NCI-H2081 treated with DMSO at 0.1 percent for 48 hours (cell line): ENCODE measurements around the gene SLC24A4.

Experiments
- DNase-seq: peaks from one replicate; lab custom pipeline; 2025; lab: John Stamatoyannopoulos, UW

The SLC24A4 gene

DNA sequence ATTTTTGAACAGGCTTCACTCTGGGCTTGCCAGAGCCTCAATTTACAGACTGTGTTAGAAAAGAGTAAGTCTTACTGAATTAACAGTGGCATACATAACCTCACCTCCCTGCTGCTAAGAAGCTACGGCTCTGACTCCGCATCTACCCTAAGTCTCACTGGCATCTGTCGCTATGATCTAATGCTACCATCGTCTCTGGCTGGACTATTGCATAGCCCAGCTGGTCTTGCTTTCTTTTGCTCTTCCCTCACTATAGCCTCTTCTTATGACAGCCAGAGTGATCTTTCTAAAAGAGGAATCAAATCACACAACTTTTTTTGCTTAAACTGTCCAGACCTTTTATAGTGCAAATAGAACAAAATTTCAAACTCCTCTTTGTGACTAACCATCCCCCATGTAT, 81.1 kb downstream of the SLC24A4 start:
- no peak for DNase-seq

DNA sequence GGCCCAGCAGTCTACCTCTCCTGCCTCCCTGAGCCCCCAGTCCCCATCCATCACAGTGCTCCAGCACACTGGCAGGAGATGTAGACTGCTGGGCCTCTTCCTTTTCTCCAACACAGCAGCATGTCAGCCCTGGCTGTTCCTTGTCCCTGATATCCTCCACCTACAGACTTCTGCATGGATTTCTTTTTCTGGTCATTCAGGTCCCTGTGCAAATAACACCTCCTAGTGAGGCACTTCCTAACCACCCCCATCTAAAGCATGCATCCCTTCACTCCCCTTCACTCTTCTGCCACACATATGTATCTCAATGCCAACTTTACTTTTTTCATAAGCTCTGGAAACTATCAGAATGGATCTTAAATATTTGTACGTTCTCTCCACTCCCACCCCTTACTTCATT, 81.5 kb downstream of the SLC24A4 start:
- DNase-seq = no peak

DNA sequence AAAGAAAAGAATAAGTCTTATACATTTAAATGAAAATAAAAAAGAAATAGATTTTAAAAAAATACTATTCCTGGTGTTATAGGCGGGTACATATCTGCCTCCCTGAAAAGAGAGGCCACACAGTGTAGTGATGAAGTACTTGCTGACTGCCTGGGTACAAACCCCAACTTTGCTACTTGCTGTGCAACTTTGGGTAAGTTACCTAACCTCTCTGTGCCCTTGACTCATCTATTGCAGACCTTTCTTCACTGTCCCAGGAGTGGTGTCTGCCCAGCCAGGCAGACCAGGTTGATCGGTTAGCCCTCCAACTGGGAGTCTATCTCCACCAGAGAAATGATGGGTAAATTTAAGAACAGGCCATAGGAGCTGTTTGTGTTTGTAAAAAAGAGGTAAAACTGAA, 82.0 kb downstream of the SLC24A4 start:
- DNase-seq = no peak

DNA sequence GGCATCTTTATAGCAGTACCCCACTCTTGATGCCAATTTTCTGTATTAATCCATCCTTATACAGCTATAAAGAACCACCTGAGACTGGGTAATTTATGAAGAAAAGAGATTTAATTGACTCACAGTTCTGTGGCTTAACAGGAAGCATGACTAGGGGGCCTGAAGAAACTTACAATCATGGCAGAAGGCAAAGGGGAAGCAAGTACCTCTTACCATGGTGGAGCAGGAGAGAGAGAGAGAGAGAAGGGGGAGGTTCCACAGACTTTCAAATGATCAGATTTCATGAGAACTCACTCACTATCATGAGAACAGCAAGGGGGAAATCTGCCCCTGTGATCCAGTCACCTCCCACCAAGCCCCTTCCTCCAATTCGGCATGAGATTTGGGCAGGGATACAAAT, 84.4 kb downstream of the SLC24A4 start:
- no peak for DNase-seq

DNA sequence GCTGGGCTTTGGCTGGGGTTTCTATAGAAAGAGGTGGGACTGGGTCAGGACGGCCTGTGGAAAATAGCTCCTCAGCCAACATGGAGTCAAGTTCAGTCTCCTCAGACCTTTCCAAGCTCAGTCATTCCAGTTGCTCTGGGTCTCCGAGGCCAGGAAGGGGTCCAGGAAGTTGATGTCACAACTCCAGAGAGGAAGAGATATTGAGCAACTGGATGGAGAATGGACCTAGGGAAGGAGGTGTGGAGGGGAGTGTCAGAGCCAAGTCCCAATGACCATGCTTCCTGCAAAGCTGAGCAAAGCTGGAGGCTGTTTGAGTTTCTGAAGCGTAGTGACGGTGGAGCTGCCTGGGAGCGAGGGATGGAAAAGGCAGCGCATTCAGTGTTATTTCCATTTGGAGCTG, 86.1 kb downstream of the SLC24A4 start:
- DNase-seq = no peak

DNA sequence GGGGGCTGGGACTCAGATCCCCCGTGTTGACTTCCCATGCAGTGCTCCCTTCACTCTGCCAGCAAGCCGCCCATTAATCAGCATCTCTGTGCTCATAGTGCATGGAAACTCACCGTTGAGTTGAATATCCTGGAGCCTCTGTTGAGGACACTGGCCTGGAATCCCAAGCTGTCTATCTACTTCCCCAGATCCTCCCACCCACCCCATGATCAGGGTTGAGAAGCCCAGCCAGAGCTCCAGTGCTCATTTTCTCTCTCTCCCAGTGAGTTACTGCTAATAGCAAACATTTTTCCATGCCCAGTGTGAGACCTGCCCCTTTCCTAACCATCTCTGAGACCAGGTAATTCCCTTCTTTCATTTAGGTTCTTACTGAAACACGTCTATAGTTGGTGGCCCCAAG, 88.2 kb downstream of the SLC24A4 start:
- no peak for DNase-seq

DNA sequence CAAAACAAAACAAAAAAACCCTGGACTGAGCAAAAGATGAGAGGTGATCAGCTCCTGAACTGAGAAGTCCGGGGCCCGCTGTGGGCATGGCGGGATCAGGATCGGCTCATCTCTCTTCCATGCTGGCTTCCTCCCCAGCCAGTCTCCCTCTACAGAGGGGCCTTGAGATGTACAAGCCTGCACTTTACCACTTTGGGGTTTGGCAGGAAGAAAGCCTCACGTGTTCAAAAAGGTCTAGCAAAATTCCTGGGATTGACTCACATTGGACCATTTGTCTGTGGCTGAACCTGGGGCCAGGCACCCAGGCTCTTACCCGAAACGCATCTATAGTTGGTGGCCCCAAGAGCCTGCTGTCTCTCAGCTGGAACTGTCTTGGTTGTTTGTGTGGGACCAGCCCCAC, 89.0 kb downstream of the SLC24A4 start:
- DNase-seq = no peak

DNA sequence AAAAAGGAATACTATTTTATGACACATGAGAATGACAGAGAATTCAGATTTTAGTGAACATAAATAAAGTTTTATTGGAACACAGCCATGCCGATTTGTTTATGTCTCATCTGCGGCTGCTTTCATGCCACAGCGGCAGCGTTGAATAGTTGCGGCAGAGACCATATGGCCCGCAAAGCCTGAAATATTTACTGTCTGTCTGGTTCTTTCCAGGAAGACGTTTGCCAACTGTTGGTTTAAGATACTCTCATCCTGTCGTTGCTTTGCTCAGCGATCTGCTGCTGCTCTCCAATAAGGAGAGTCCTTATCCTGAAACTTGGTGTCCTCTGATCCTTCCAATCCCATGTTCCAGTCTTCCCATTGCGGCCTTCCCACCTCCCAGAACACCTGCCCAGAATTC, 89.9 kb downstream of the SLC24A4 start:
- no peak for DNase-seq

DNA sequence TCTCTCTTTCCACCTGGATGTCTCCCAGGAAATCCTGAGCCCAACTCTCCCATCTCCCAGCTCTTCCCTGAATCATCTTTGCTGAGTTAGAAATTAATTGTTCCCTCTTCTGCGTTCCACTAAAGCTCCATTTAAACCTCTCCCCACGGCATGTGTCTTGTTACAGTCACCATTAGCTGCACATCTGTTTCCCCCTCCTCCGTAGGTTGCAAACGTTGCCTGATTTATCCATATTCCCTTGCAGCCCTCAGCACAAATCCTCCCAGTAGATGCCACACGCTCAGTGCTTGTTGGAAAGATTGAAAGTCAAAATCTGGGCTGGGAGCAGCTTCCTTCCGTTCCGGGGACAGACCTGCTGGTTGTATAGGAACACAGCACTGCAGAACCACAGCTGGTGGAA, 90.4 kb downstream of the SLC24A4 start:
- DNase-seq = no peak

DNA sequence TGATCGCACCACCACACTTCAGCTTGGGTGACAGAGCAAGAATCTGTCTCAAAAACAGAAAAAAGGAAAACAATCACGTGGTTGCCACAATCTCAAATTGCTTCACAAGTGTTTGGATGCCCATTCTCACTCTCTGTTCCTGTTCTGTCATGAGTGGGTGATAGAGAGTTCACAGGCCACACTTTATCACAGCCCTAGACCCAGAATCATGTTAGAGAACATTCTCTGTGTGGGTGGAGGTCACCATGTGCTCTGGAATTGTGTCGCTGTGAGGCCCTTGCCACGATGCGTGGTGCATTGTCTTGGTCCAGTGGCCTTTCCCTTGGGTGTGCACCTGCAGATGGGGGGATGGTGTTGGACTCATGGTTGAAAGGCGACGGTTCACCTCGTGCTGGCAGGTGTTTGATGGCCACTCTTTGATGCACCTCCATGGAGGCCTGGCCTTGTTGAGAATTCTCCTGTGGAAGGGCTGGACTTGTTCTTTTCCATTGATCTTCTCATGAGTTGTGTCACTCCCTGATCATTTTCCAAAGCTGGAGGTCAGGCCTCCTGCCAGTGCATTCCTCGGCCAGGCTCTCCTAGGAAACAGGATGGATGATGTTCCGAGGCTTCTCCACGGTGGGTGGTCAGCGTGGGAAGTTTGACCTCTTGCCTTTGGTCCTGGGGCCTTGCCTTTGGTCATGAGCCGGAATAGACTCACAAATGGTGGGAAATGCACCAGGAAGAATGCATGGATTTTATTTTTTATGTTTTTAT, 91.9 kb downstream of the SLC24A4 start:
- DNase-seq = no peak

DNA sequence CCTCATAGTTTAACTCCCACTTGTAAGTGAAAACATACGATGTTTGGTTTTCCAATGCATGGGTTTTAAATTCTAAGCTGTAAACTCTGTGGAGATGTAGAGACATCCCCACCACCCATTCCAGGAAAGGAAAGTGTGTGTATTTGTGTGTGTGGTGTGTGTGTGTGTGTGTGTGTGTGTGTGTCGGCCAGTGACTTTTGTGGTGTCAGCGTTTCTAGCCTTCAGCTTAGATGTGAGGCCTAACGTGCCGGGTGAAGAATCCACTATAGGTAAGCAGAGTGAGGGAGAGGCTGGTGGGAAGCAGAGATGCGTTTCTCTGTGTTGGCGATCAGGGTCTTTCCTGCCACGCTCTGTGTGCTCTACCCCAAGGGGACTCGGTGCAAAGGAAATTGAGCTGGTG, 93.0 kb downstream of the SLC24A4 start:
- DNase-seq = no peak

DNA sequence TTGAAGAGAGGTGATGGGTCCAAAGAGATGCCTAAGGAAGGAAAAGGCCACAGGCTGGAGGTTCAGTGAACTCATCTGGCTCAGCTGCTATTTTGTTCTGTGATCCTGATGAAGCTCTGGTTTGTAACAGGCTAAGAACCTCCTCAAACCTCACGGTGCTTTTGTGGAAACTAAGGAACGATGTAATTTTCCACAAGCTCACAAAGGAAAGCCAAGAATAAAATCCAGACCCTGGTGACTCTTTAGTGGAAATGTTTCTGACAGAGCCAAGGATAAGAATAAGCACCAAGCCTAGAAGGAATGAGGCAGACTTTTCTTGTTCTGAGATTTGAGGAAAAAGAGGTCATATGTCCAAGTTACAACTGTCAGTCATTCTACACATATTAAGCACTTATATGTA, 93.6 kb downstream of the SLC24A4 start:
- no peak for DNase-seq

DNA sequence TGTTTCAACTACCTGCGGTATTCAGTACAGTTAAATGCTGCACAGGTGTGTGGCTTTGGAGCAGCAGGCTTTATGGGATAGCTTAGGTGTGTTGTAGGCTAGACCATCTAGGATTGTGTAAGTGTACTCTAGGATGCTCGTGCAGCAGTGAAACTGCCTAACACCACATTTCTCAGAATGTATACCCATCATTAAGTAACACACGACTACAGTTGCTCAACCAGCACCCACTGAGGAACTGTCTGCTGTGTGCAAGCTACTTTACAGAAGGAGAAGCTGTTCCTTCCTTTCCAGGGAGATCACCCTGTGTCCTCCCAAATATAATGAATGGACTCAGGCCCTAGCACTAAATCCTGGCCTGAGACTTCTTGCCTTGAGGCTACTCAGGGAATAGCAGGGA, 94.8 kb downstream of the SLC24A4 start:
- no peak for DNase-seq

DNA sequence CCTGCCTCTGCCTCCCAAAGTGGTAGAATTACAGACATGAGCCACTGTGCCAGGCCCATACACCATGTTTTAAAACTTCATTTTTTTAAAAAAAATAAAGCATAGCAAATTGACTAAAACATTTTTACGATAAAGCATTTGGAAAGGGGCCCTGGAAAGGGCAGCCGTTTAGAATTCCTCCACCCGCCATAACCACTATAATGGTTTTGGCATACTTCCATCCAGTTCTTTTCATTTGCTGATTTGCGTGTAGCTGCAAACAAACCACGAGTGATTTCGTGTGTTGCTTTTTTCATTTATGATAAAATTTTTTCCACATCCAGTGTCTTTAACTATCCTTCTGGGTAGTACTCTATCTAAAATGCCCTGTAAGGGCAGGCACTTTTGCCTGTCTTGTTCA, 98.8 kb downstream of the SLC24A4 start:
- no peak for DNase-seq

DNA sequence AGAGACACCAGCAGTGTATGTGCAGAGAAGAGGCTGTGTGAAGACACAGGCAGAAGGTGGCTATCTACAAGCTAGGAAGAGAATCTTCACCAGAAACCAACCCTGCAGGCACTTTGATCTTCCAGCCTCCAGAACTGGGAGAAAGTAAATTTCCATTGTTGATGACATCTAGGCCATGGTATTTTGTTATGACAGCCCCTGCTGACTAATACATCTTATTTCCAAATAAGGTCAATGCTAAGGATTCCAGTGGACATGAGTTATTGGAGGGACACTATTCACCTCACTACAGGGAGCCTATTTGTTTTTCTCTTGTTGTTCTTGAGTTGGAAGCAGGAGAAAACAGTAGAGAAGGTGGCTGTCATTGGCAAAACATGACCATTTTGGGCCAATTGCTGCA, 102.1 kb downstream of the SLC24A4 start:
- DNase-seq = no peak

DNA sequence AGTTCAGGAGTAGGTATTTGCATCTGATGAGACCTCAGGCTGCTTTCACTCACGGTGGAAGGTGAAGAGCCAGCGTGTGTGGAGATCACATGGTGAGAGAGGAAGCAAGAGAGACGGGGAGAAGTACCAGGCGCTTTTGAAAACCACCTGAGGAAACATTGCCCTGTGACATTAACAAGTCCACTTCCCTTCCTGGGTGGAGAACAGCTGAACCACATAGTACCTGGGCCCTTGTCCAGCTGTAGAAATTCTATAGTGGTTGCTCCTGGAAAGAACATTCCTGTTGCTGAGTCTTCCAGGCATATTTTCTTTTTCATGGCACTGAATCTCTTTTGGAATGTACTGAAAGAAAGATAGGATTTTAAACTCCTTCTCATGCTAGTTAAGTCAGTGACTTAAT, 103.3 kb downstream of the SLC24A4 start:
- DNase-seq = no peak

DNA sequence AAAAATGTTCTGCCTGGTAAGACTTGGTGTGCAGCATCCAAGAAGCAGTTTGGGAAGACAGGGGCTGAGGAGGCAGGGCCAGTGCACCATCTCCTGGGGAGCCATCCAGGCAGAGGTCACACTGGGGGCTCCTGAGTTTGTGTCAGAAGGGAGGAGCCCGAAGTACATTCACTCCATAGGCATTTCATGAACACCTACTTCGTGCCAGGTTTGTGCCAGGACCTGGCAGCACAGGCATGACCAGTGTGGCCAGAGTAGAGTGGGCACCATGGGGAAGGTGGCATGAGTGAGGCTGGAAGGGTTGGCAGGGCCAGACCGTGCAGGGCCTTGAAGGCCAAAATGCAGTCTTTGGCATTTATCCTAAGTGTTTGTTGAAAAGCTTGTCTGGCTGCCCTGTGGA, 104.1 kb downstream of the SLC24A4 start:
- DNase-seq = no peak

DNA sequence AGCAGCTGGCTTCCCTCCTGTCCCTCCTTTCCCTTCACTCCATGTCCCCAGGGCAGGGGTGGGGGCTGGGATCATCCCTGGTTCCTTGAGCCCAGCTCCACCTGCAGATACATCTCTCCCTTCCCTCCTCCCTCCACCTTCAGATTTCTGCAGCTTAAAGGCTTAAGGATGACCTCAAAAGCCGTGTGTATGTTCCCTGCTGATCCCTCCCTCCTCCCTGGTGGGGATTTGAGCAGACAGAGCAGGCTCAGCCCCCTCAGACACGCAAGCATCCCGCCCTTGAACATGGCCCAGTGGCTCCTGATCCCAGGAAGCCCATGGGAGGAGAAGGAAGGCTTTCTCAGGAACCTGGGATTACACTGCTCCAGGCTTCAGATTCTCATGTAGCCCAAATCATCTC, 107.7 kb downstream of the SLC24A4 start:
- DNase-seq = no peak

DNA sequence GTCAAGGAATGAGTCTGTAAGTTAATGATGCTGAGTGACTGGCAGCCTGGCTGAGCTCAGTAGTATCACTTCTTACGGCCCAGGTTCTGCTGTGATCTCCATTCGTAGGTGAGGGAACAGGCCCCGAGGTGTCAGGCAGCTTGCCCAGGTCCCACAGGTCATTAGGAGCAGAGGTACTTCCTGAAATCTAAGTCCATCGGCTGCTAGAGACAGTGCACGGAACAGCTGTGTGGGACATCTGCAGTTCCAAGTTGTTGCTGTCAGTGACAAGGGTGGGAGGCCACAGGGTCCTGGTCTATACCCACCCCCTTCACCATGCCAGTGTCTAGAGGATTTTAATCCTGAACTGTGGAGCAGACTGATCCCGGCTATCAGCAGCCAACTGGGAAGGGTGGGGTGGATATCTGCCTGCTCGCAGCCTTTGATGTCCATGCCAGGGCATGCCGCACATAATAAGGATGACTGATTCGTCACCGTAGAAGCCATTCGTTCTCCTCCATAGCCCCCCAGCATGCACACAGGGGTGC, 108.3 kb downstream of the SLC24A4 start:
- no peak for DNase-seq

DNA sequence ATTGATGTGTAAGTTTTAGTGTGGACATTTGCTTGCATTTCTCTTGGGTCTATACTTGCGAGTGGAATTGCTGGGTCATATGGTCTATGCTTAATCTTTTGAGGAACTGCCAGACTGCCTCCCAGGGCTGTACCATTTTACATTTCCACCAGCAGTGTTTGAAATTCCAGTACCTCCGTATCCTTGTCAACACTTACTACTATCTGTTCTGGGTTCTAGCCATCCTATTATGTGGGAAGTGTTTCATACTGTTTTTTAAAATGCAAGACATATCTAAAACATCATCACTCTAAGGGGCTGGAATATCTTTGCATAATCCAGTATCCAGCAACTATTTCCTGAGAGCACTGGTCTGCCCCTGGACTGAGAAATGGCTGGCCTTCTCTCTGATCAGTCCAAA, 110.4 kb downstream of the SLC24A4 start:
- no peak for DNase-seq

DNA sequence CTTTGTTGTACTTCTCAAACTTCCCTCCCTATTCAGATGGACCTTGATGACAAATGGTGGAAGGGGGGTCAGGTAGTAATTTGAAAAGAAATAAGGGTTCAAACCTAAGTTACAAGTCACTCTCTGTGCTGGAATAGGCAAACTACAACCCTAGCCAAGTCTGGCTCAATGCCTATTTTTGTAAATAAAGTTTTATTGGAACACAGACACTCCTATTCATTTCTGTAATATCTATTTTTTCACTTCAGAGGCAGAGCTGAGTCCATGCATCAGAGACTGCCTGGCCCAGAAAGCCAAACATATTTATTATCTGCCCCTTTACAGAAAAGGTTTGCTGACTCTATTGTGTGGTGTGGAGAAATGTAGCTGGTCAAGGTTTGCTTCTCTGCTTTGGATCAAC, 112.2 kb downstream of the SLC24A4 start:
- DNase-seq = no peak

DNA sequence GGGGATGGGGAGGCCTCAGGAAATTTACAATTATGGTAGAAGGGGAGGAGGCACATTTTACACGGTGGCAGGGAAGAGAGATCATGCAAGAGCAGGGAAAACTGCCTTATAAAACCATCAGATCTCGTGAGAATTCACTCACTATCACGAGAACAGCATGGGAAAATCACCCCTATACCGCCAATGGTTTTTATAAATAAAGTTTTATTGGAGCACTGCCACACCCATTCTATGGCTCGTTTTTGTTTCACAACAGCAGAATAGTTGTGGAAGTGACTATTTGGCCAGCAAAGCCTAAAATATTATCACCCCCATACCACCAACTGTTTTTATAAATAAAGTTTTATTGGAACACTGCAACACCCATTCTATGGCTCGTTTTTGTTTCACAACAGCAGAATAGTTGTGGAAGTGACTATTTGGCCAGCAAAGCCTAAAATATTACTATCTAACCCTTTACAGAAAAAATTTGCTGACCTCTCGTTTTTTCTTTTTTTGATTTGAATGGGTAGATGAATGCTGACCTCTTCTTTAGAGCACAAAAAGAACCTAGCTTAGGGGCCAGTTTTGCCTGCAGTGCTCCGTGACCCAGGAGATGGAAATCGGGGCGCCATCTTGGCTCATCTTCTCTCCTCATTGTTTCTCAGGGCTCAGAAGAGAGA, 113.3 kb downstream of the SLC24A4 start:
- DNase-seq = no peak

DNA sequence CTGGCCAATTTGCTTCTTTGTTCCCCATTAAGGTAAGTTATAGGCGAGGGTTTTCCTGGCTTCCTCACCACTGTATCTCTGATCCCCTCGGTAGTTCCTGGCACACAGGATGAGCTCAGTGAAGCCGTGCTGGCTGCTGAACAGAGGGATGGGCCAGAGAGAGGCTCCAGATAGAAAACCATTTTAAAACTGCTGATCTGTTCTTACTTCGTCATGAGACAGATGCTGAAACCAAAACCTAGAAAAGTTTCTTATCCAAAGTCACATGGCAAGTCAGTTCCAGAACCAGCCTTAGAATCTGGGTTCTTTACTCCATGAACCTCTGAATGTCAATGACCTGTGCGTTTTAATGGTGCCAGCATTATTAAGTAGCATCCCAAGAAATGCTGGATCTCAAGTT, 114.3 kb downstream of the SLC24A4 start:
- DNase-seq = no peak
